Neural cell (in vitro differentiated cells): ENCODE results near the gene CRADD.

ENCODE experiments used
- EP300 ChIP-seq: fragments of 450-650 bp; conservative IDR thresholded peaks from 2 replicates; pipeline ENCODE4 v1.6.1; 2014; ENCODE audit warnings: antibody characterized with exemption, mild to moderate bottlenecking, moderate library complexity; ENCODE audit not compliant: poor library complexity, severe bottlenecking
- EZH2 ChIP-seq: fragments of 200-600, 300-800 bp; shearing (Covaris generic), sonication (generic); IDR thresholded peaks from 2 replicates; pipeline ENCODE4 v1.6.1; 2014; ENCODE audit warnings: antibody characterized with exemption, low read length, borderline replicate concordance, mild to moderate bottlenecking; ENCODE audit not compliant: insufficient read depth, poor library complexity, severe bottlenecking
- MXI1 ChIP-seq: fragments of 450-650 bp; conservative IDR thresholded peaks from 2 replicates; pipeline ENCODE4 v1.6.1; 2014; ENCODE audit warnings: antibody characterized with exemption, mild to moderate bottlenecking; ENCODE audit not compliant: poor library complexity, severe bottlenecking
- POLR2AphosphoS5 ChIP-seq: IDR thresholded peaks from 2 replicates; pipeline ENCODE4 v1.6.1; 2012
- RAD21 ChIP-seq: fragments of 450-650 bp; conservative IDR thresholded peaks from 2 replicates; pipeline ENCODE4 v1.6.1; 2014; ENCODE audit warnings: antibody characterized with exemption, mild to moderate bottlenecking, moderate library complexity
- SMC3 ChIP-seq: fragments of 450-650 bp; conservative IDR thresholded peaks from 2 replicates; pipeline ENCODE4 v1.6.1; 2014; ENCODE audit warnings: antibody characterized with exemption, mild to moderate bottlenecking, moderate library complexity; ENCODE audit not compliant: poor library complexity
- TAF1 ChIP-seq: IDR thresholded peaks from 2 replicates; pipeline ENCODE4 v1.6.1; 2012; ENCODE audit warnings: low read depth
- TF ChIP-seq, protein P1 (sequence below): fragments of 450-650 bp; IDR thresholded peaks from 2 replicates; pipeline ENCODE4 v1.5.1; 2014; ENCODE audit warnings: antibody characterized with exemption, mild to moderate bottlenecking, moderate library complexity; ENCODE audit not compliant: poor library complexity, severe bottlenecking
- TF ChIP-seq, protein P2 (sequence below): IDR thresholded peaks from 2 replicates; pipeline ENCODE4 v1.6.1; 2012; ENCODE audit warnings: borderline replicate concordance

DNA sequence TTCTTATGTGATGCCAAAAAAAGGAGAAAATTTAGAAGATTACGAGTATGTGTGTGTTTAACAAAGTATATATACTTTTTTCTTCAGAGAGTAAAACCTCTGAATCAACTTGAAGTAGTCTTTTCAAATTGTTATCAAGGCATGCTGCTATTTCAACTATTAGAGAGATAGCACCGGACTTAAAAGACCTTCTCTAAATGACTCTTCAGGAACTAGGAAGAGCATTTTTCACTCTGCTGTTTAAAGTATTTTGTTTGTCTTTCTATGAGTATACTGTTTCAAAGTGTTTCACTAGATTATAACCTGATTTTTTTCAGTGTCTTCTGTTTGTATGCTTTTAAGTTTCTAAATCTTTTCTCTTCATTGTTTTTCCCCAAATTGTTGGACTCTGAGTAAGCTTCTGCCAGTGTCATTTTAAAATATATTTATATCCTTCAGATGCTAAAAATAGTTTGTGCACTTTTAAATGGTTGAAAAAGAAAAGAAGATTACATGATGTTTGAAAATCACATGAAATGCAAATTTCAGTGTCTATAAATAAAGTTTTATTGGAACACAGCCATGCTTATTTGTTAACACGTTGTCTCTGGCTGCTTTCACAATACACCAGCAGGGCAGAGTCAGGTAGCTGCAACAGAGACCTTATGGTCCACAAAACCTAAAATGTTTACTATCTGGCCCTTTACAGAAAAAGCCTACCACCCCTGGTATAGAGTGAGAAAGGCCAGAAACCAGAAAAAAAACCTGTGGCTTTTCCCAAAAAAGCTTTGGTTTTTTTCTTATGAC is 21.3 kb downstream of the CRADD start:
- TF ChIP-seq POLR2AphosphoS5 (no peak), RAD21 (no peak), EZH2 (no peak), TAF1 (no peak), EP300 (no peak), MXI1 (no peak), SMC3 (no peak)
- TF ChIP-seq, protein P1, sequence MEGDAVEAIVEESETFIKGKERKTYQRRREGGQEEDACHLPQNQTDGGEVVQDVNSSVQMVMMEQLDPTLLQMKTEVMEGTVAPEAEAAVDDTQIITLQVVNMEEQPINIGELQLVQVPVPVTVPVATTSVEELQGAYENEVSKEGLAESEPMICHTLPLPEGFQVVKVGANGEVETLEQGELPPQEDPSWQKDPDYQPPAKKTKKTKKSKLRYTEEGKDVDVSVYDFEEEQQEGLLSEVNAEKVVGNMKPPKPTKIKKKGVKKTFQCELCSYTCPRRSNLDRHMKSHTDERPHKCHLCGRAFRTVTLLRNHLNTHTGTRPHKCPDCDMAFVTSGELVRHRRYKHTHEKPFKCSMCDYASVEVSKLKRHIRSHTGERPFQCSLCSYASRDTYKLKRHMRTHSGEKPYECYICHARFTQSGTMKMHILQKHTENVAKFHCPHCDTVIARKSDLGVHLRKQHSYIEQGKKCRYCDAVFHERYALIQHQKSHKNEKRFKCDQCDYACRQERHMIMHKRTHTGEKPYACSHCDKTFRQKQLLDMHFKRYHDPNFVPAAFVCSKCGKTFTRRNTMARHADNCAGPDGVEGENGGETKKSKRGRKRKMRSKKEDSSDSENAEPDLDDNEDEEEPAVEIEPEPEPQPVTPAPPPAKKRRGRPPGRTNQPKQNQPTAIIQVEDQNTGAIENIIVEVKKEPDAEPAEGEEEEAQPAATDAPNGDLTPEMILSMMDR: no peak
- TF ChIP-seq, protein P2, sequence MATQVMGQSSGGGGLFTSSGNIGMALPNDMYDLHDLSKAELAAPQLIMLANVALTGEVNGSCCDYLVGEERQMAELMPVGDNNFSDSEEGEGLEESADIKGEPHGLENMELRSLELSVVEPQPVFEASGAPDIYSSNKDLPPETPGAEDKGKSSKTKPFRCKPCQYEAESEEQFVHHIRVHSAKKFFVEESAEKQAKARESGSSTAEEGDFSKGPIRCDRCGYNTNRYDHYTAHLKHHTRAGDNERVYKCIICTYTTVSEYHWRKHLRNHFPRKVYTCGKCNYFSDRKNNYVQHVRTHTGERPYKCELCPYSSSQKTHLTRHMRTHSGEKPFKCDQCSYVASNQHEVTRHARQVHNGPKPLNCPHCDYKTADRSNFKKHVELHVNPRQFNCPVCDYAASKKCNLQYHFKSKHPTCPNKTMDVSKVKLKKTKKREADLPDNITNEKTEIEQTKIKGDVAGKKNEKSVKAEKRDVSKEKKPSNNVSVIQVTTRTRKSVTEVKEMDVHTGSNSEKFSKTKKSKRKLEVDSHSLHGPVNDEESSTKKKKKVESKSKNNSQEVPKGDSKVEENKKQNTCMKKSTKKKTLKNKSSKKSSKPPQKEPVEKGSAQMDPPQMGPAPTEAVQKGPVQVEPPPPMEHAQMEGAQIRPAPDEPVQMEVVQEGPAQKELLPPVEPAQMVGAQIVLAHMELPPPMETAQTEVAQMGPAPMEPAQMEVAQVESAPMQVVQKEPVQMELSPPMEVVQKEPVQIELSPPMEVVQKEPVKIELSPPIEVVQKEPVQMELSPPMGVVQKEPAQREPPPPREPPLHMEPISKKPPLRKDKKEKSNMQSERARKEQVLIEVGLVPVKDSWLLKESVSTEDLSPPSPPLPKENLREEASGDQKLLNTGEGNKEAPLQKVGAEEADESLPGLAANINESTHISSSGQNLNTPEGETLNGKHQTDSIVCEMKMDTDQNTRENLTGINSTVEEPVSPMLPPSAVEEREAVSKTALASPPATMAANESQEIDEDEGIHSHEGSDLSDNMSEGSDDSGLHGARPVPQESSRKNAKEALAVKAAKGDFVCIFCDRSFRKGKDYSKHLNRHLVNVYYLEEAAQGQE: no peak
